ENCODE results near the gene GDPD3. TPM values are rescaled to one million over a fixed set of nuclear protein-coding genes. Genes with fewer than 3 reads are reported as not detected.

GDPD3 gene
- total RNA-seq, 1 experiment from 2014 or later: 0.57 TPM

GRCh38 chr16:30054959-30055553 is 58.3 kb downstream of the GDPD3 start:
- no peak for DNase-seq (ENCODE audit: low read depth)

Other genes starting within 250 kb of the GDPD3 start
- gene SEZ6L2, start 214.0 kb downstream of the GDPD3 start, total RNA-seq (2014; rRNA removed; shearing (Covaris generic)): 2.6 and 27.0 TPM in 2 replicates
- gene ASPHD1, start 213.0 kb downstream of the GDPD3 start, total RNA-seq (2014; rRNA removed; shearing (Covaris generic)): 0.89 and 2.2 TPM in 2 replicates
- gene KCTD13, start 187.3 kb downstream of the GDPD3 start, total RNA-seq (2014; rRNA removed; shearing (Covaris generic)): 9.0 and 24.2 TPM in 2 replicates
- gene TMEM219, start 151.5 kb downstream of the GDPD3 start, total RNA-seq (2014; rRNA removed; shearing (Covaris generic)): 39.8 and 41.9 TPM in 2 replicates
- gene TAOK2, start 139.7 kb downstream of the GDPD3 start, total RNA-seq (2014; rRNA removed; shearing (Covaris generic)): 25.2 and 26.5 TPM in 2 replicates
- 8.8 and 14.0 TPM in 2 replicates for gene HIRIP3, start 117.9 kb downstream of the GDPD3 start, total RNA-seq (2014; rRNA removed; shearing (Covaris generic))
- 70.8 and 136 TPM in 2 replicates for gene INO80E, start 117.3 kb downstream of the GDPD3 start, total RNA-seq (2014; rRNA removed; shearing (Covaris generic))
- gene DOC2A, start 102.5 kb downstream of the GDPD3 start, total RNA-seq (2014; rRNA removed; shearing (Covaris generic)): 0.18 TPM in 1 of 2 replicates, not detected in the other
- gene C16orf92, start 90.3 kb downstream of the GDPD3 start, total RNA-seq (2014; rRNA removed; shearing (Covaris generic)): not detected in 2 replicates
- gene TLCD3B, start 82.3 kb downstream of the GDPD3 start, total RNA-seq (2014; rRNA removed; shearing (Covaris generic)): not detected in 2 replicates
- gene ALDOA, start 47.8 kb downstream of the GDPD3 start, total RNA-seq (2014; rRNA removed; shearing (Covaris generic)): 781 and 887 TPM in 2 replicates
- gene PPP4C, start 37.5 kb downstream of the GDPD3 start, total RNA-seq (2014; rRNA removed; shearing (Covaris generic)): 81.4 and 113 TPM in 2 replicates
- not detected in 2 replicates for gene TBX6, start 21.6 kb downstream of the GDPD3 start, total RNA-seq (2014; rRNA removed; shearing (Covaris generic))
- 0.21 and 1.0 TPM in 2 replicates for gene YPEL3, start 17.3 kb downstream of the GDPD3 start, total RNA-seq (2014; rRNA removed; shearing (Covaris generic))
- gene MAPK3, start 9.7 kb upstream of the GDPD3 start, total RNA-seq (2014; rRNA removed; shearing (Covaris generic)): 7.6 and 11.3 TPM in 2 replicates
- 4.3 and 25.4 TPM in 2 replicates for gene CORO1A, start 70.1 kb upstream of the GDPD3 start, total RNA-seq (2014; rRNA removed; shearing (Covaris generic))
- gene BOLA2B, start 80.1 kb upstream of the GDPD3 start, total RNA-seq (2014; rRNA removed; shearing (Covaris generic)): 1,051 and 1,320 TPM in 2 replicates
- 48.1 and 67.8 TPM in 2 replicates for gene SLX1A, start 80.3 kb upstream of the GDPD3 start, total RNA-seq (2014; rRNA removed; shearing (Covaris generic))
- 4.9 and 12.8 TPM in 2 replicates for gene SULT1A3, start 85.7 kb upstream of the GDPD3 start, total RNA-seq (2014; rRNA removed; shearing (Covaris generic))
- 0.86 and 1.1 TPM in 2 replicates for gene NPIPB13, start 134.9 kb upstream of the GDPD3 start, total RNA-seq (2014; rRNA removed; shearing (Covaris generic))
- 63.1 and 64.5 TPM in 2 replicates for gene CD2BP2, start 241.8 kb upstream of the GDPD3 start, total RNA-seq (2014; rRNA removed; shearing (Covaris generic))